Subcutaneous abdominal adipose tissue (tissue), 5 donors: ENCODE measurements around the gene POU6F1.
"Not testable (repeated sequence)": the region's sequence is repeated elsewhere in the genome, so short reads cannot be mapped to it uniquely, and the experiment has no call there.

Source experiments
- H3K27ac ChIP-seq: one replicate; pipeline ENCODE4 v1.7.0; 2013; ENCODE audit warnings: low read depth, mild to moderate bottlenecking, inconsistent platforms, low read length, moderate library complexity
- H3K27me3 ChIP-seq, 5 donors: one replicate each; pipeline ENCODE4 v1.7.0; 2013; ENCODE audit warnings: low read length in 5 of 5, inconsistent platforms in 1 of 5; ENCODE audit not compliant: control insufficient read depth in 5 of 5, insufficient read depth in 4 of 5
- H3K36me3 ChIP-seq, 5 donors: one replicate each; pipeline ENCODE4 v1.7.0; 2013; ENCODE audit warnings: low read length in 5 of 5; ENCODE audit not compliant: control insufficient read depth in 5 of 5, insufficient read depth in 5 of 5
- H3K4me1 ChIP-seq, 5 donors: one replicate each; pipeline ENCODE4 v1.7.0; 2013; ENCODE audit warnings: low read length in 5 of 5, mild to moderate bottlenecking in 3 of 5, moderate library complexity in 1 of 5; ENCODE audit not compliant: control insufficient read depth in 5 of 5, insufficient read depth in 5 of 5
- H3K4me3 ChIP-seq, 5 donors: one replicate each; pipeline ENCODE4 v1.7.0; 2013; ENCODE audit warnings: low read length in 5 of 5, low read depth in 1 of 5
- H3K9ac ChIP-seq, 5 donors: one replicate each; pipeline ENCODE4 v1.7.0; 2013; ENCODE audit warnings: low read length in 5 of 5, mild to moderate bottlenecking in 4 of 5, moderate library complexity in 3 of 5
- H3K9me3 ChIP-seq, 5 donors: one replicate each; pipeline ENCODE4 v1.7.0; 2013; ENCODE audit warnings: low read length in 5 of 5; ENCODE audit not compliant: control insufficient read depth in 5 of 5
- donor health status: healthy.
- donor health status: healthy.
- donor health status: healthy.
- donor health status: healthy.
- donor health status: healthy.

POU6F1 gene

GRCh38 chr12:51229116-51229809 is 11.4 kb upstream of the POU6F1 start:
- no peaks in the 10 kb centered on the region for H3K9me3 ChIP-seq
- H3K4me1 ChIP-seq, result no peaks in the 10 kb centered on the region
- no peak overlapping the region for H3K9ac ChIP-seq
- no peak overlapping the region for H3K27ac ChIP-seq
- H3K36me3 ChIP-seq, result no peaks in the 10 kb centered on the region
- H3K27me3 ChIP-seq, result no peaks in the 10 kb centered on the region
- H3K4me3 ChIP-seq, result no peak overlapping the region

GRCh38 chr12:51227962-51228361 is 10.1 kb upstream of the POU6F1 start:
- H3K27me3 ChIP-seq, result no peaks in the 10 kb centered on the region
- H3K9me3 ChIP-seq, result no peaks in the 10 kb centered on the region
- H3K4me1 ChIP-seq, result no peaks in the 10 kb centered on the region
- H3K36me3 ChIP-seq, result no peaks in the 10 kb centered on the region
- no peak overlapping the region for H3K4me3 ChIP-seq
- no peak overlapping the region for H3K27ac ChIP-seq
- no peak overlapping the region for H3K9ac ChIP-seq

- H3K9me3 ChIP-seq, H3K27me3 ChIP-seq, H3K27ac ChIP-seq, H3K4me1 ChIP-seq, H3K36me3 ChIP-seq, H3K9ac ChIP-seq, H3K4me3 ChIP-seq: not testable (repeated sequence)
Measured at GRCh38 chr12:51227112-51227511, 9.2 kb upstream of the POU6F1 start.

GRCh38 chr12:51225771-51226170 is 7.9 kb upstream of the POU6F1 start:
- H3K27me3 ChIP-seq, result no peaks in the 10 kb centered on the region

GRCh38 chr12:51225234-51225633 is 7.4 kb upstream of the POU6F1 start:
- Histone ChIP-seq H3K9ac (no peak overlapping the region), H3K27me3 (no peaks in the 10 kb centered on the region), H3K4me1 (peaks cover 0 to 3% (median 0%) of the 10 kb centered on the region in 5 donors), H3K9me3 (no peaks in the 10 kb centered on the region), H3K4me3 (no peak overlapping the region), H3K27ac (no peak overlapping the region), H3K36me3 (no peaks in the 10 kb centered on the region)

More at GRCh38 chr12:51225771-51226170, 7.9 kb upstream of the POU6F1 start:
- H3K4me1 ChIP-seq, result peaks cover 0 to 3% (median 0%) of the 10 kb centered on the region in 5 donors
- no peak overlapping the region for H3K27ac ChIP-seq
- no peaks in the 10 kb centered on the region for H3K36me3 ChIP-seq
- no peak overlapping the region for H3K9ac ChIP-seq
- no peak overlapping the region for H3K4me3 ChIP-seq
- no peaks in the 10 kb centered on the region for H3K9me3 ChIP-seq

GRCh38 chr12:51224625-51225024 is 6.8 kb upstream of the POU6F1 start:
- H3K4me3 ChIP-seq, result no peak overlapping the region
- no peaks in the 10 kb centered on the region for H3K36me3 ChIP-seq
- H3K27me3 ChIP-seq, result no peaks in the 10 kb centered on the region
- no peaks in the 10 kb centered on the region for H3K9me3 ChIP-seq
- no peak overlapping the region for H3K27ac ChIP-seq
- H3K9ac ChIP-seq, result no peak overlapping the region
- H3K4me1 ChIP-seq, result peaks cover 0 to 3% (median 0%) of the 10 kb centered on the region in 5 donors

GRCh38 chr12:51222461-51222860 is 4.6 kb upstream of the POU6F1 start:
- Histone ChIP-seq H3K4me1 (peaks cover 3 to 17% (median 11%) of the 10 kb centered on the region in 5 donors), H3K9me3 (no peaks in the 10 kb centered on the region), H3K27me3 (no peaks in the 10 kb centered on the region), H3K36me3 (no peaks in the 10 kb centered on the region), H3K27ac (no peak overlapping the region), H3K4me3 (peak overlapping the region in 3 of 5 donors; percentile 26 to 44 (median 26)), H3K9ac (no peak overlapping the region)

- H3K4me3 ChIP-seq, H3K9me3 ChIP-seq, H3K36me3 ChIP-seq, H3K27me3 ChIP-seq, H3K27ac ChIP-seq, H3K9ac ChIP-seq: not testable (repeated sequence)
- H3K4me1 ChIP-seq, result peaks cover 3 to 26% (median 21%) of the 10 kb centered on the region in 5 donors
Measured at GRCh38 chr12:51219857-51220256, 2.0 kb upstream of the POU6F1 start.

- H3K4me3 ChIP-seq, result peak overlapping the region in 2 of 5 donors; percentile 81 to 89
- H3K36me3 ChIP-seq, result peaks cover 0 to 2% (median 0%) of the 10 kb centered on the region in 5 donors
- H3K9me3 ChIP-seq, result no peaks in the 10 kb centered on the region
- H3K9ac ChIP-seq, result no peak overlapping the region
- H3K27ac ChIP-seq, result no peak overlapping the region
- H3K4me1 ChIP-seq, result peaks cover 3 to 26% (median 21%) of the 10 kb centered on the region in 5 donors
- H3K27me3 ChIP-seq, result no peaks in the 10 kb centered on the region
Measured at GRCh38 chr12:51219322-51219721, 1.5 kb upstream of the POU6F1 start.

GRCh38 chr12:51218607-51219161 is 822 bp upstream of the POU6F1 start:
- H3K9me3 ChIP-seq, result no peaks in the 10 kb centered on the region
- peak overlapping the region; percentile 81 to 91 (median 86) for H3K4me3 ChIP-seq
- peak overlapping the region; percentile 95 for H3K27ac ChIP-seq
- H3K9ac ChIP-seq, result peak overlapping the region; percentile 84 to 94 (median 92)
- H3K36me3 ChIP-seq, result peaks cover 0 to 3% (median 2%) of the 10 kb centered on the region in 5 donors
- H3K4me1 ChIP-seq, result peaks cover 3 to 26% (median 21%) of the 10 kb centered on the region in 5 donors
- H3K27me3 ChIP-seq, result no peaks in the 10 kb centered on the region
